ENCODE data around the gene TLR4. TPM values are rescaled to one million over a fixed set of nuclear protein-coding genes. Genes with fewer than 3 reads are reported as not detected.

TLR4 gene
- polyA plus RNA-seq, 2 of the 4 experiments (the other 2 are of a cell fraction) = 0.03 to 0.04 TPM

- POLR2A ChIA-PET = no interaction called here
- Histone ChIP-seq H3K4me2 (no peak overlapping the region), H3K4me3 (no peak overlapping the region), H3K4me1 (no peaks in the 10 kb centered on the region), H3K27ac (no peak overlapping the region), H3K9me3 (no peaks in the 10 kb centered on the region)
- FAIRE-seq = no peak
- ATAC-seq = no peak
- DNase-seq (ENCODE audit: low read depth in 1 of 2, low spot score in 1 of 2) = no peak
- WGBS (ENCODE audit: missing lambda C conversion rate) = 9% methylated on average over 4 of the region's 4 CpGs
- CTCF ChIA-PET = no interaction called here
- TF ChIP-seq ZC3H11A (IDR thresholded peaks at IDR 0.05) (no peak), CBX2 (IDR thresholded peaks at IDR 0.05; ENCODE audit: borderline replicate concordance, low read depth) (no peak), MYC (IDR thresholded peaks at IDR 0.05; ENCODE audit: borderline replicate concordance, low read length) (no peak), FOSL2 (IDR thresholded peaks at IDR 0.05) (no peak), FOSL2 (CRISPR knock-in tag; IDR thresholded peaks at IDR 0.05) (no peak), BHLHE40 (IDR thresholded peaks at IDR 0.05; ENCODE audit: low read depth, low read length) (no peak), KDM5A (IDR thresholded peaks at IDR 0.05) (no peak), HDAC2 (IDR thresholded peaks at IDR 0.05) (no peak), JUNB (IDR thresholded peaks at IDR 0.05) (no peak), E2F6 (IDR thresholded peaks at IDR 0.05; ENCODE audit: borderline replicate concordance, low read depth) (no peak), GATA3 (IDR thresholded peaks at IDR 0.05; ENCODE audit: borderline replicate concordance) (no peak), RFX5 (IDR thresholded peaks at IDR 0.05) (no peak), POLR2A (IDR thresholded peaks at IDR 0.05; ENCODE audit: low read length) (no peak), SREBF2 (IDR thresholded peaks at IDR 0.05) (no peak), MAFK (IDR thresholded peaks at IDR 0.05; ENCODE audit: partially characterized antibody) (no peak)
- TF ChIP-seq, protein P1, sequence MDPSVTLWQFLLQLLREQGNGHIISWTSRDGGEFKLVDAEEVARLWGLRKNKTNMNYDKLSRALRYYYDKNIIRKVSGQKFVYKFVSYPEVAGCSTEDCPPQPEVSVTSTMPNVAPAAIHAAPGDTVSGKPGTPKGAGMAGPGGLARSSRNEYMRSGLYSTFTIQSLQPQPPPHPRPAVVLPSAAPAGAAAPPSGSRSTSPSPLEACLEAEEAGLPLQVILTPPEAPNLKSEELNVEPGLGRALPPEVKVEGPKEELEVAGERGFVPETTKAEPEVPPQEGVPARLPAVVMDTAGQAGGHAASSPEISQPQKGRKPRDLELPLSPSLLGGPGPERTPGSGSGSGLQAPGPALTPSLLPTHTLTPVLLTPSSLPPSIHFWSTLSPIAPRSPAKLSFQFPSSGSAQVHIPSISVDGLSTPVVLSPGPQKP (IDR thresholded peaks at IDR 0.05; ENCODE audit: low read depth, low read length) = no peak
Measured at GRCh38 chr9:117746263-117746662, 42.1 kb downstream of the TLR4 start.

- FAIRE-seq (no peak), DNase-seq (ENCODE audit: low read depth in 1 of 2, low spot score in 1 of 2) (no peak), ATAC-seq (no peak)
- no peaks in the 10 kb centered on the region for H3K4me1 ChIP-seq
- TF ChIP-seq SMC3 (IDR thresholded peaks at IDR 0.05) (no peak), RFX5 (IDR thresholded peaks at IDR 0.05) (no peak), ZC3H11A (IDR thresholded peaks at IDR 0.05) (no peak), ESRRA (IDR thresholded peaks at IDR 0.05; ENCODE audit: borderline replicate concordance, low read length) (no peak), POLR2AphosphoS2 (conservative IDR thresholded peaks at IDR 0.05; ENCODE audit: low read length) (no peak), CEBPB (IDR thresholded peaks at IDR 0.05) (no peak), TFCP2L1 (CRISPR knock-in tag; IDR thresholded peaks at IDR 0.05) (no peak), BHLHE40 (IDR thresholded peaks at IDR 0.05; ENCODE audit: low read depth, low read length) (no peak), MAZ (IDR thresholded peaks at IDR 0.05; ENCODE audit: borderline replicate concordance, low read depth, low read length) (no peak), NR3C1 (IDR thresholded peaks at IDR 0.05) (no peak)
- TF ChIP-seq, protein P2, sequence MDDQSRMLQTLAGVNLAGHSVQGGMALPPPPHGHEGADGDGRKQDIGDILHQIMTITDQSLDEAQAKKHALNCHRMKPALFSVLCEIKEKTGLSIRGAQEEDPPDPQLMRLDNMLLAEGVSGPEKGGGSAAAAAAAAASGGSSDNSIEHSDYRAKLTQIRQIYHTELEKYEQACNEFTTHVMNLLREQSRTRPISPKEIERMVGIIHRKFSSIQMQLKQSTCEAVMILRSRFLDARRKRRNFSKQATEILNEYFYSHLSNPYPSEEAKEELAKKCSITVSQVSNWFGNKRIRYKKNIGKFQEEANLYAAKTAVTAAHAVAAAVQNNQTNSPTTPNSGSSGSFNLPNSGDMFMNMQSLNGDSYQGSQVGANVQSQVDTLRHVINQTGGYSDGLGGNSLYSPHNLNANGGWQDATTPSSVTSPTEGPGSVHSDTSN (IDR thresholded peaks at IDR 0.05) = no peak
- TF ChIP-seq, protein P3, sequence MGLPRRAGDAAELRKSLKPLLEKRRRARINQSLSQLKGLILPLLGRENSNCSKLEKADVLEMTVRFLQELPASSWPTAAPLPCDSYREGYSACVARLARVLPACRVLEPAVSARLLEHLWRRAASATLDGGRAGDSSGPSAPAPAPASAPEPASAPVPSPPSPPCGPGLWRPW (IDR thresholded peaks at IDR 0.05) = no peak
- no peak overlapping the region for H3K4me3 ChIP-seq
- ChIA-PET CTCF (no interaction called here), POLR2A (no interaction called here)
- no peak overlapping the region for H3K27ac ChIP-seq
- H3K4me2 ChIP-seq = no peak overlapping the region
- H3K9me3 ChIP-seq = no peaks in the 10 kb centered on the region
- WGBS (ENCODE audit: missing lambda C conversion rate) = 13% methylated on average over 5 of the region's 5 CpGs
Measured at GRCh38 chr9:117747386-117747970, 43.3 kb downstream of the TLR4 start.

All from A549 (cell line).